Activated T-helper 1 cell treated with anti-CD3 and anti-CD28 coated beads, Interleukin-12 subunit alpha, Interleukin-12 subunit beta, Interleukin-2, Interleukin-4 antibody, amounts not matched to agents 30 ng/mL and 10 ng/mL and 1 ng/mL, durations not matched to agents 14 hours and 24 hours and 36 hours (primary cell): ENCODE measurements around the gene UBE3D. TPM values are rescaled to one million over a fixed set of nuclear protein-coding genes. Genes with fewer than 3 reads are reported as not detected.

ENCODE experiments used
- DNase-seq: peaks from one replicate; pipeline ENCODE4 v3.0.0; 2021; ENCODE audit warnings: low spot score
- H3K27ac Mint-ChIP-seq: one replicate; pipeline ENCODE4 v1.8.0; 2021; ENCODE audit warnings: mild to moderate bottlenecking, mixed read lengths
- H3K27me3 Mint-ChIP-seq: one replicate; pipeline ENCODE4 v1.8.0; 2022; ENCODE audit warnings: mild to moderate bottlenecking, moderate library complexity, mixed read lengths; ENCODE audit not compliant: insufficient read depth
- H3K36me3 Mint-ChIP-seq: one replicate; pipeline ENCODE4 v1.8.0; 2021; ENCODE audit warnings: low read depth, mixed read lengths
- H3K4me1 Mint-ChIP-seq: one replicate; pipeline ENCODE4 v1.8.0; 2021; ENCODE audit warnings: low read depth, mixed read lengths
- H3K4me3 Mint-ChIP-seq: one replicate; pipeline ENCODE4 v1.8.0; 2021; ENCODE audit warnings: mild to moderate bottlenecking, moderate library complexity, mixed read lengths
- H3K9me3 Mint-ChIP-seq: one replicate; pipeline ENCODE4 v1.8.0; 2021; ENCODE audit warnings: mixed read lengths
- intact Hi-C: fragments of 100-400 bp; cut with micrococcal nuclease; formaldehyde crosslinking; loops from one replicate; pipeline ENCODE4 v1.15.1; 2024
- total RNA-seq: library from RNA; stranded (reverse); gene quantifications from 2 replicates; pipeline ENCODE4 v1.2.3, GENCODE V29; 2022

UBE3D gene
- total RNA-seq, 1 donor from 2014 or later: 8.3 TPM

- intact Hi-C loops: no loop called here
- H3K27me3 Mint-ChIP-seq: no peaks in the 10 kb centered on the region
- DNase-seq: no peak
- no peak overlapping the region for H3K4me3 Mint-ChIP-seq
- no peaks in the 10 kb centered on the region for H3K36me3 Mint-ChIP-seq
- no peaks in the 10 kb centered on the region for H3K9me3 Mint-ChIP-seq
- H3K27ac Mint-ChIP-seq: no peak overlapping the region
- no peaks in the 10 kb centered on the region for H3K4me1 Mint-ChIP-seq
Observed at GRCh38 chr6:82891076-82891475, 174.6 kb downstream of the UBE3D start.

- intact Hi-C loops: no loop called here
- H3K4me1 Mint-ChIP-seq: no peaks in the 10 kb centered on the region
- no peak overlapping the region for H3K4me3 Mint-ChIP-seq
- H3K27ac Mint-ChIP-seq: no peak overlapping the region
- DNase-seq: no peak
- H3K9me3 Mint-ChIP-seq: no peaks in the 10 kb centered on the region
- no peaks in the 10 kb centered on the region for H3K36me3 Mint-ChIP-seq
- H3K27me3 Mint-ChIP-seq: peaks cover 3% of the 10 kb centered on the region
Observed at GRCh38 chr6:82890240-82890639, 175.4 kb downstream of the UBE3D start.

- H3K27ac Mint-ChIP-seq: no peak overlapping the region
- no peaks in the 10 kb centered on the region for H3K36me3 Mint-ChIP-seq
- no peak overlapping the region for H3K4me3 Mint-ChIP-seq
- H3K4me1 Mint-ChIP-seq: no peaks in the 10 kb centered on the region
- peaks cover 3% of the 10 kb centered on the region for H3K27me3 Mint-ChIP-seq
- intact Hi-C loops: no loop called here
- no peaks in the 10 kb centered on the region for H3K9me3 Mint-ChIP-seq
- DNase-seq: no peak
Observed at GRCh38 chr6:82889143-82889542, 176.5 kb downstream of the UBE3D start.

GRCh38 chr6:82882363-82883023 lies 183.1 kb downstream of the UBE3D start:
- H3K27ac Mint-ChIP-seq: no peak overlapping the region
- intact Hi-C loops: no loop called here
- peaks cover 6% of the 10 kb centered on the region for H3K27me3 Mint-ChIP-seq
- H3K4me3 Mint-ChIP-seq: no peak overlapping the region
- no peaks in the 10 kb centered on the region for H3K9me3 Mint-ChIP-seq
- no peaks in the 10 kb centered on the region for H3K4me1 Mint-ChIP-seq
- DNase-seq: no peak
- no peaks in the 10 kb centered on the region for H3K36me3 Mint-ChIP-seq

GRCh38 chr6:82881519-82881918 lies 184.1 kb downstream of the UBE3D start:
- no peak overlapping the region for H3K4me3 Mint-ChIP-seq
- no peaks in the 10 kb centered on the region for H3K9me3 Mint-ChIP-seq
- intact Hi-C loops: no loop called here

GRCh38 chr6:82878812-82879211 lies 186.8 kb downstream of the UBE3D start:
- intact Hi-C loops: no loop called here
- Mint-ChIP-seq H3K4me1 (no peaks in the 10 kb centered on the region), H3K9me3 (no peaks in the 10 kb centered on the region), H3K4me3 (no peak overlapping the region), H3K36me3 (no peaks in the 10 kb centered on the region), H3K27ac (no peak overlapping the region), H3K27me3 (peaks cover 3% of the 10 kb centered on the region)
- DNase-seq: no peak

More at GRCh38 chr6:82881519-82881918, 184.1 kb downstream of the UBE3D start:
- H3K27ac Mint-ChIP-seq: no peak overlapping the region
- H3K36me3 Mint-ChIP-seq: no peaks in the 10 kb centered on the region
- DNase-seq: no peak
- no peaks in the 10 kb centered on the region for H3K4me1 Mint-ChIP-seq
- H3K27me3 Mint-ChIP-seq: peaks cover 6% of the 10 kb centered on the region

- DNase-seq: no peak
- Mint-ChIP-seq H3K36me3 (no peaks in the 10 kb centered on the region), H3K27ac (no peak overlapping the region), H3K27me3 (peaks cover 3% of the 10 kb centered on the region), H3K9me3 (no peaks in the 10 kb centered on the region), H3K4me3 (no peak overlapping the region), H3K4me1 (no peaks in the 10 kb centered on the region)
- intact Hi-C loops: no loop called here
Observed at GRCh38 chr6:82877213-82878195, 188.1 kb downstream of the UBE3D start.

GRCh38 chr6:82875573-82876185 lies 190.0 kb downstream of the UBE3D start:
- Mint-ChIP-seq H3K4me3 (no peak overlapping the region), H3K9me3 (no peaks in the 10 kb centered on the region)
- intact Hi-C loops: no loop called here

GRCh38 chr6:82874867-82875266 lies 190.8 kb downstream of the UBE3D start:
- intact Hi-C loops: no loop called here
- H3K4me1 Mint-ChIP-seq: no peaks in the 10 kb centered on the region

More at GRCh38 chr6:82875573-82876185, 190.0 kb downstream of the UBE3D start:
- DNase-seq: no peak
- Mint-ChIP-seq H3K27ac (no peak overlapping the region), H3K4me1 (no peaks in the 10 kb centered on the region), H3K27me3 (peaks cover 3% of the 10 kb centered on the region), H3K36me3 (no peaks in the 10 kb centered on the region)

GRCh38 chr6:82872185-82872584 lies 193.5 kb downstream of the UBE3D start:
- Mint-ChIP-seq H3K4me3 (no peak overlapping the region), H3K36me3 (no peaks in the 10 kb centered on the region), H3K27ac (no peak overlapping the region), H3K4me1 (no peaks in the 10 kb centered on the region), H3K9me3 (no peaks in the 10 kb centered on the region), H3K27me3 (no peaks in the 10 kb centered on the region)
- no peak for DNase-seq
- intact Hi-C loops: no loop called here

More at GRCh38 chr6:82874867-82875266, 190.8 kb downstream of the UBE3D start:
- no peak for DNase-seq
- H3K36me3 Mint-ChIP-seq: no peaks in the 10 kb centered on the region
- H3K27ac Mint-ChIP-seq: no peak overlapping the region
- no peaks in the 10 kb centered on the region for H3K9me3 Mint-ChIP-seq
- no peaks in the 10 kb centered on the region for H3K27me3 Mint-ChIP-seq
- no peak overlapping the region for H3K4me3 Mint-ChIP-seq

GRCh38 chr6:82870582-82871172 lies 195.0 kb downstream of the UBE3D start:
- H3K27me3 Mint-ChIP-seq: no peaks in the 10 kb centered on the region
- H3K27ac Mint-ChIP-seq: no peak overlapping the region
- no peaks in the 10 kb centered on the region for H3K36me3 Mint-ChIP-seq
- H3K9me3 Mint-ChIP-seq: no peaks in the 10 kb centered on the region
- no peak overlapping the region for H3K4me3 Mint-ChIP-seq
- intact Hi-C loops: no loop called here
- DNase-seq: no peak
- H3K4me1 Mint-ChIP-seq: no peaks in the 10 kb centered on the region

GRCh38 chr6:82869493-82869892 lies 196.1 kb downstream of the UBE3D start:
- Mint-ChIP-seq H3K4me3 (no peak overlapping the region), H3K9me3 (no peaks in the 10 kb centered on the region), H3K27ac (no peak overlapping the region), H3K27me3 (no peaks in the 10 kb centered on the region), H3K4me1 (no peaks in the 10 kb centered on the region), H3K36me3 (no peaks in the 10 kb centered on the region)
- intact Hi-C loops: no loop called here
- no peak for DNase-seq
